K562 (cell line): ENCODE results near the gene ITPRIPL2. TPM values are rescaled to one million over a fixed set of nuclear protein-coding genes. Genes with fewer than 3 reads are reported as not detected.

Experiments used
- ATAC-seq: fragments of 200-7000 bp; cut with Tn5 transposase; 3 replicates; pipeline ENCODE4 v1.9.1; 2020; ENCODE audit warnings: moderate library complexity
- BruUV-seq: library from RNA; stranded (reverse); fragments of 400-500 nt; replicated peaks from 2 replicates; lab custom pipeline; 2021; lab: Mats Ljungman, UMichigan
- CTCF ChIA-PET: fragments of 300-600 bp; formaldehyde crosslinking; extraction: SDS; loops from one replicate; lab custom pipeline; 2021; ENCODE audit warnings: low intra/inter-chr PET ratio; lab: Yijun Ruan, JAX
- POLR2A ChIA-PET: fragments of 300-600, 350-650 bp; sonication (Branson Sonifier 250); formaldehyde crosslinking; extraction: SDS; loops from one replicate; lab custom pipeline; 2021; ENCODE audit warnings: antibody characterized with exemption, inconsistent platforms; lab: Yijun Ruan, JAX
- DNase-seq, 4 experiments: peaks; one replicate each; pipeline versions ENCODE4 v3.0.0 to v3.0.0-alpha.2; 2011 to 2018; ENCODE audit warnings: low spot score in 3 of 4, mixed read lengths in 3 of 4; ENCODE audit errors: extremely low read depth in 1 of 4
- FAIRE-seq: peaks from 2 replicates; lab custom pipeline; 2011; peaks lifted over from hg19 to GRCh38; lab: Jason Lieb, UNC
- H2AFZ ChIP-seq: 2 replicates; pipeline ENCODE4 v1.6.0; 2011; ENCODE audit warnings: low read depth, low read length, control low read depth, inconsistent platforms
- H3K27ac ChIP-seq: fragments of 200-600 bp; 3 replicates; pipeline ENCODE4 v1.8.0; 2011; ENCODE audit warnings: low read depth, mild to moderate bottlenecking, control low read depth, inconsistent platforms, low read length, moderate library complexity, mixed read lengths; ENCODE audit errors: extremely low read depth
- H3K27me3 ChIP-seq, 2 experiments: fragments of 300-600 bp in 1 of 2; 2 replicates in 1 of 2; 3 replicates in 1 of 2; pipeline versions ENCODE4 v1.6.0 to v1.8.0; 2011; ENCODE audit warnings: inconsistent platforms in 2 of 2, low read length in 2 of 2, mild to moderate bottlenecking in 1 of 2, mixed read lengths in 1 of 2, moderate library complexity in 1 of 2; ENCODE audit not compliant: control insufficient read depth in 2 of 2, insufficient read depth in 2 of 2
- H3K36me3 ChIP-seq: fragments of 300-600 bp; 3 replicates; pipeline ENCODE4 v1.8.0; 2011; ENCODE audit warnings: mild to moderate bottlenecking, low read length, inconsistent platforms; ENCODE audit not compliant: control insufficient read depth, insufficient read depth
- H3K4me1 ChIP-seq, 2 experiments: fragments of 200-600 bp in 1 of 2; replicated peaks in 1 of 2; 2 replicates in 1 of 2; 3 replicates in 1 of 2; pipeline versions ENCODE4 v1.5.1 to v1.8.0; 2011; ENCODE audit warnings: inconsistent platforms in 2 of 2, low read length in 2 of 2, mild to moderate bottlenecking in 1 of 2, mixed read lengths in 1 of 2, moderate library complexity in 1 of 2; ENCODE audit not compliant: control insufficient read depth in 2 of 2, insufficient read depth in 2 of 2
- H3K4me2 ChIP-seq: 2 replicates; pipeline ENCODE4 v1.6.1; 2011; ENCODE audit warnings: low read length, control low read depth, inconsistent platforms, mixed read lengths; ENCODE audit not compliant: insufficient read depth
- H3K4me3 ChIP-seq: fragments of 200-600 bp; sonication (generic), shearing (Covaris generic); 2 replicates; pipeline ENCODE4 v1.5.1; 2016; ENCODE audit warnings: control low read depth, inconsistent platforms
- H3K79me2 ChIP-seq: fragments of 200-600 bp; 3 replicates; pipeline ENCODE4 v1.8.0; 2011; ENCODE audit warnings: low read length, inconsistent platforms; ENCODE audit not compliant: control insufficient read depth, insufficient read depth
- H3K9ac ChIP-seq, 2 experiments: 2 replicates each; pipeline versions ENCODE4 v1.6.0 to v1.6.1; 2011; ENCODE audit warnings: low read depth in 2 of 2, low read length in 2 of 2, control low read depth in 1 of 2, inconsistent platforms in 1 of 2, mild to moderate bottlenecking in 1 of 2, mixed read lengths in 1 of 2; ENCODE audit not compliant: insufficient read depth in 1 of 2
- H3K9me1 ChIP-seq: one replicate; pipeline ENCODE4 v1.6.0; 2011; ENCODE audit warnings: inconsistent platforms, mild to moderate bottlenecking, low read length, moderate library complexity; ENCODE audit not compliant: control insufficient read depth, insufficient read depth
- H3K9me3 ChIP-seq: replicated peaks from 2 replicates; pipeline ENCODE4 v1.5.1; 2011; ENCODE audit warnings: low read depth, low read length, inconsistent platforms; ENCODE audit not compliant: control insufficient read depth, insufficient read depth
- H4K20me1 ChIP-seq: replicated peaks from 2 replicates; pipeline ENCODE4 v1.6.1; 2011; ENCODE audit warnings: low read length, inconsistent platforms, mixed read lengths; ENCODE audit not compliant: control insufficient read depth, insufficient read depth
- ETV1 ChIP-seq: fragments of 450-650 bp; conservative IDR thresholded peaks from 2 replicates; pipeline ENCODE4 v1.6.1; 2016; ENCODE audit warnings: missing genetic modification characterization, control low read depth, low read depth, missing compliant biosample characterization
- THRB ChIP-seq: fragments of 450-650 bp; formaldehyde crosslinking; conservative IDR thresholded peaks from 2 replicates; pipeline ENCODE4 v1.4.0; 2022; ENCODE audit warnings: mild to moderate bottlenecking, missing genetic modification characterization
- ZNF512 ChIP-seq: IDR thresholded peaks from 2 replicates; pipeline ENCODE4 v1.6.1; 2016; ENCODE audit warnings: missing genetic modification characterization, missing compliant biosample characterization
- WGBS: fragments of 100-300 bp; shearing (Covaris generic); methylation state at CpG from one replicate; pipeline ENCODE4 v1.1.6; 2016; ENCODE audit warnings: low coverage, mixed read lengths; ENCODE audit not compliant: insufficient coverage; ENCODE audit errors: missing lambda C conversion rate; 5-methylcytosine and 5-hydroxymethylcytosine counted together
- in situ Hi-C: fragments of 300-500 bp; cut with MboI; formaldehyde crosslinking; loops from 4 replicates; pipeline ENCODE4 v1.15.0; 2018; ENCODE audit warnings: inconsistent platforms, mixed read lengths
- intact Hi-C: fragments of 100-400 bp; cut with micrococcal nuclease; formaldehyde crosslinking; loops from 2 replicates; pipeline ENCODE4 v1.14.2; 2022
- polyA plus RNA-seq, 8 experiments: library from polyadenylated mRNA; depleted of rRNA in 4 of 8; stranded (reverse) in 5 of 8; unstranded in 3 of 8; fragments of >200 nt; fragmentation: Nextera tagmentation in 2 of 8; fragmentation: Illumina TruSeq in 1 of 8; extraction: Ambion mirVana in 2 of 8; extraction: Trizol in 1 of 8; gene quantifications; 2 replicates each; pipeline versions ENCODE4 v1.2.1 to v1.2.3, GENCODE V29; 2011 to 2014; ENCODE audit warnings: inconsistent platforms in 1 of 8, missing spikeins in 1 of 8
- total RNA-seq, 7 experiments: library from RNA; depleted of rRNA in 6 of 7; stranded (reverse); fragments of >200 nt in 6 of 7; fragmentation: Illumina TruSeq in 2 of 7; extraction: Trizol in 2 of 7; gene quantifications; 2 replicates each; pipeline versions ENCODE4 v1.2.1 to v1.2.3, GENCODE V29; 2011 to 2021; ENCODE audit warnings: low replicate concordance in 1 of 7

The ITPRIPL2 gene
- total and polyA plus RNA-seq, 9 of the 15 experiments (the other 6 are each of a cell fraction or from before 2014, with no cell fraction given): 0.04 to 2.2 (median 0.58) TPM

- Histone ChIP-seq H2AFZ (no peak overlapping the region), H3K4me3 (no peak overlapping the region), H3K27ac (no peak overlapping the region), H3K9me1 (no peaks in the 10 kb centered on the region), H3K9me3 (no peaks in the 10 kb centered on the region), H4K20me1 (no peaks in the 10 kb centered on the region), H3K27me3 (no peaks in the 10 kb centered on the region), H3K4me1 (peaks cover 0 to 10% of the 10 kb centered on the region in 2 experiments; a peak in 1 of 5 replicates), H3K4me2 (no peak overlapping the region), H3K9ac (no peak overlapping the region), H3K36me3 (no peaks in the 10 kb centered on the region), H3K79me2 (no peaks in the 10 kb centered on the region)
- TF ChIP-seq ZNF512 (tag): peak; percentile 92
- no peak for TF ChIP-seq ETV1 (tag)
- TF ChIP-seq THRB (CRISPR knock-in tag): peak; percentile 65; the same call in 1 of the 2 replicates
- in situ Hi-C loops: loop anchor here (5.0 kb wide), 1 partner anchor 84 kb away; no protein-coding TSS in a partner anchor
- DNase-seq (no peak), ATAC-seq (no peak), FAIRE-seq (no peak)
- intact Hi-C loops: no loop called here
- WGBS: 0% methylated on average over 2 of the region's 2 CpGs
- ChIA-PET CTCF (interaction anchor here (0.6 kb wide), 1 partner anchor 92 kb away, joined by 4 read pairs; no protein-coding TSS in a partner anchor), POLR2A (no interaction called here)
- BruUV-seq: no TSS peak
Observed at GRCh38 chr16:19092653-19093410, 20.9 kb upstream of the ITPRIPL2 start.
